H1 (cell line): ENCODE results near the gene PRR16. TPM values are rescaled to one million over a fixed set of nuclear protein-coding genes. Genes with fewer than 3 reads are reported as not detected.

Source experiments
- CTCF ChIA-PET: fragments of 300-600 bp; sonication (Branson Sonifier 250); formaldehyde crosslinking; loops from one replicate; lab custom pipeline; 2021; ENCODE audit not compliant: partially characterized antibody; lab: Charles Lee
- POLR2A ChIA-PET: fragments of 300-600 bp; sonication (Branson Sonifier 250); formaldehyde crosslinking; loops from one replicate; lab custom pipeline; 2021; ENCODE audit warnings: inconsistent platforms; ENCODE audit not compliant: partially characterized antibody; lab: Charles Lee
- DNase-seq, 2 experiments: peaks; one replicate each; pipeline versions ENCODE4 v3.0.0 to v3.0.0-alpha.2; 2010 to 2022; ENCODE audit warnings: low spot score in 2 of 2, low read depth in 1 of 2, mixed read lengths in 1 of 2
- FAIRE-seq: peaks from 2 replicates; lab custom pipeline; 2011; peaks lifted over from hg19 to GRCh38; lab: Jason Lieb, UNC
- H2AFZ ChIP-seq: 2 replicates; pipeline ENCODE4 v1.8.1; 2012; ENCODE audit warnings: low read length, inconsistent platforms
- H2AK5ac ChIP-seq: 2 replicates; pipeline ENCODE4 v1.6.1; 2013; ENCODE audit warnings: low read depth, low read length
- H2BK120ac ChIP-seq: replicated peaks from 2 replicates; pipeline ENCODE3; 2013; ENCODE audit warnings: low read depth, low read length, inconsistent platforms
- H2BK12ac ChIP-seq: 2 replicates; pipeline ENCODE4 v1.6.1; 2013; ENCODE audit warnings: low read depth, low read length
- H2BK15ac ChIP-seq: 2 replicates; pipeline ENCODE4 v1.6.1; 2013; ENCODE audit warnings: low read length
- H2BK20ac ChIP-seq: 2 replicates; pipeline ENCODE4 v1.6.1; 2013; ENCODE audit warnings: low read length
- H2BK5ac ChIP-seq: 2 replicates; pipeline ENCODE4 v1.6.1; 2013; ENCODE audit warnings: low read depth, low read length
- H3K14ac ChIP-seq: 2 replicates; pipeline ENCODE4 v1.6.1; 2013; ENCODE audit warnings: inconsistent platforms; ENCODE audit not compliant: insufficient read length
- H3K18ac ChIP-seq: 2 replicates; pipeline ENCODE4 v1.6.1; 2013; ENCODE audit warnings: low read length; ENCODE audit errors: extremely low read depth
- H3K23ac ChIP-seq: 2 replicates; pipeline ENCODE4 v1.6.1; 2013; ENCODE audit warnings: inconsistent platforms; ENCODE audit not compliant: insufficient read length
- H3K23me2 ChIP-seq: 2 replicates; pipeline ENCODE4 v1.6.1; 2013; ENCODE audit warnings: low read depth, low read length
- H3K27ac ChIP-seq: 2 replicates; pipeline ENCODE4 v1.6.1; 2011; ENCODE audit warnings: low read depth, low read length, inconsistent platforms
- H3K27me3 ChIP-seq, 4 experiments: replicated peaks in 1 of 4; 1 replicate in 1 of 4; 2 replicates in 3 of 4; pipeline versions ENCODE4 v1.6.1 to v1.8.1; 2011 to 2013; ENCODE audit warnings: low read length in 3 of 4, mild to moderate bottlenecking in 3 of 4, inconsistent platforms in 2 of 4, mixed read lengths in 2 of 4, moderate library complexity in 1 of 4; ENCODE audit not compliant: control insufficient read depth in 3 of 4, insufficient read depth in 3 of 4; ENCODE audit errors: extremely low read depth in 1 of 4
- H3K36me3 ChIP-seq, 4 experiments: 2 replicates each; pipeline versions ENCODE4 v1.6.1 to v1.8.1; 2011 to 2013; ENCODE audit warnings: mild to moderate bottlenecking in 4 of 4, low read length in 3 of 4, moderate library complexity in 2 of 4, control low read depth in 1 of 4, inconsistent platforms in 1 of 4; ENCODE audit not compliant: insufficient read depth in 4 of 4, control insufficient read depth in 2 of 4
- H3K4ac ChIP-seq: replicated peaks from 2 replicates; pipeline ENCODE3; 2013; ENCODE audit warnings: low read length, low read depth, mixed read lengths, inconsistent platforms; ENCODE audit not compliant: insufficient read length
- H3K4me1 ChIP-seq, 4 experiments: replicated peaks in 1 of 4; 1 replicate in 1 of 4; 2 replicates in 3 of 4; pipeline versions ENCODE4 v1.6.1 to v1.8.1; 2011 to 2013; ENCODE audit warnings: low read length in 3 of 4, inconsistent platforms in 2 of 4, mixed read lengths in 1 of 4; ENCODE audit not compliant: insufficient read depth in 4 of 4, control insufficient read depth in 3 of 4
- H3K4me2 ChIP-seq, 2 experiments: 2 replicates each; pipeline versions ENCODE4 v1.6.1 to v1.8.1; 2011 to 2013; ENCODE audit warnings: low read depth in 2 of 2, low read length in 2 of 2, control low read depth in 1 of 2, inconsistent platforms in 1 of 2, mild to moderate bottlenecking in 1 of 2; ENCODE audit not compliant: insufficient read depth in 1 of 2
- H3K4me3 ChIP-seq, 4 experiments: fragments of 200-600, 300-600 bp in 1 of 4; sonication (generic), shearing (Covaris generic), sonication (Bioruptor Twin) in 1 of 4; 2 replicates each; pipeline versions ENCODE4 v1.5.1 to v1.8.1; 2011 to 2016; ENCODE audit warnings: low read length in 4 of 4, low read depth in 3 of 4, control low read depth in 2 of 4, inconsistent platforms in 2 of 4, mild to moderate bottlenecking in 2 of 4, mixed read lengths in 1 of 4, moderate library complexity in 1 of 4; ENCODE audit not compliant: insufficient read depth in 2 of 4; ENCODE audit errors: extremely low read depth in 1 of 4
- H3K56ac ChIP-seq: replicated peaks from 2 replicates; pipeline ENCODE3; 2013; ENCODE audit warnings: low read depth, mild to moderate bottlenecking, mixed read lengths, low read length, inconsistent platforms; ENCODE audit not compliant: insufficient read length
- H3K79me1 ChIP-seq: 2 replicates; pipeline ENCODE4 v1.6.1; 2013; ENCODE audit warnings: low read depth, low read length, control low read depth
- H3K79me2 ChIP-seq, 2 experiments: 2 replicates each; pipeline versions ENCODE4 v1.6.1 to v1.8.1; 2012 to 2013; ENCODE audit warnings: low read length in 2 of 2, mild to moderate bottlenecking in 2 of 2, inconsistent platforms in 1 of 2; ENCODE audit not compliant: insufficient read depth in 2 of 2, control insufficient read depth in 1 of 2
- H3K9ac ChIP-seq, 4 experiments: replicated peaks in 1 of 4; 1 replicate in 1 of 4; 2 replicates in 3 of 4; pipeline versions ENCODE4 v1.6.1 to v1.8.1; 2011 to 2013; ENCODE audit warnings: low read depth in 3 of 4, low read length in 3 of 4, control low read depth in 2 of 4, mild to moderate bottlenecking in 2 of 4, moderate library complexity in 2 of 4, inconsistent platforms in 1 of 4; ENCODE audit errors: extremely low read depth in 1 of 4
- H3K9me3 ChIP-seq, 2 experiments: 2 replicates each; pipeline versions ENCODE4 v1.6.1 to v1.8.1; 2012 to 2013; ENCODE audit warnings: mild to moderate bottlenecking in 2 of 2, moderate library complexity in 2 of 2, control low read depth in 1 of 2, inconsistent platforms in 1 of 2, low read depth in 1 of 2, low read length in 1 of 2, mixed read lengths in 1 of 2; ENCODE audit not compliant: insufficient read depth in 2 of 2
- H4K20me1 ChIP-seq, 2 experiments: replicated peaks in 1 of 2; 2 replicates each; pipeline versions ENCODE3 to v1.8.1; 2011 to 2013; ENCODE audit warnings: inconsistent platforms in 2 of 2, low read length in 2 of 2, mild to moderate bottlenecking in 1 of 2; ENCODE audit not compliant: insufficient read depth in 2 of 2, control insufficient read depth in 1 of 2
- H4K5ac ChIP-seq: 2 replicates; pipeline ENCODE4 v1.6.1; 2013; ENCODE audit warnings: low read length, low read depth, mixed read lengths, inconsistent platforms; ENCODE audit not compliant: insufficient read length
- H4K8ac ChIP-seq: 2 replicates; pipeline ENCODE4 v1.8.0; 2013; ENCODE audit warnings: mild to moderate bottlenecking, moderate library complexity, low read length, inconsistent platforms; ENCODE audit not compliant: insufficient read depth; ENCODE audit errors: extremely low read depth
- H4K91ac ChIP-seq: replicated peaks from 2 replicates; pipeline ENCODE3; 2013; ENCODE audit warnings: low read length, mixed read lengths, inconsistent platforms; ENCODE audit not compliant: insufficient read length
- CTCF ChIP-seq, 3 experiments: IDR thresholded peaks; 1 replicate in 2 of 3; 2 replicates in 1 of 3; pipeline versions ENCODE4 v1.5.1 to v1.6.1; 2011; ENCODE audit warnings: low read length in 3 of 3, mild to moderate bottlenecking in 3 of 3, inconsistent platforms in 2 of 3, low read depth in 1 of 3, moderate library complexity in 1 of 3; ENCODE audit not compliant: insufficient read depth in 1 of 3; ENCODE audit errors: control extremely low read depth in 1 of 3
- EZH2 ChIP-seq: fragments of 200-600 bp; sonication (generic); IDR thresholded peaks from 2 replicates; pipeline ENCODE4 v1.7.1; 2012; ENCODE audit warnings: low read depth, mild to moderate bottlenecking, moderate library complexity, low read length, inconsistent platforms; ENCODE audit not compliant: severe bottlenecking
- RAD21 ChIP-seq, 2 experiments: IDR thresholded peaks in 1 of 2; conservative IDR thresholded peaks in 1 of 2; 2 replicates each; pipeline ENCODE4 v1.6.1; 2011; ENCODE audit warnings: low read depth in 2 of 2, low read length in 2 of 2, improper control_type of control experiment in 1 of 2, inconsistent platforms in 1 of 2, mild to moderate bottlenecking in 1 of 2, moderate library complexity in 1 of 2
- YY1 ChIP-seq: IDR thresholded peaks from 2 replicates; pipeline ENCODE4 v1.6.1; 2011; ENCODE audit warnings: low read depth, mild to moderate bottlenecking, low read length
- WGBS, 2 experiments: shearing (Covaris generic) in 1 of 2; methylation state at CpG; one replicate each; pipeline versions ENCODE4 v1.1.6 to v1.1.7; 2013 to 2015; ENCODE audit warnings: low lambda C conversion rate in 2 of 2, mixed read lengths in 2 of 2, inconsistent platforms in 1 of 2, low coverage in 1 of 2, missing lambda C conversion rate in 1 of 2; ENCODE audit not compliant: insufficient replicate concordance in 2 of 2, insufficient coverage in 1 of 2, insufficient read length in 1 of 2; ENCODE audit errors: extremely low coverage in 1 of 2, missing lambda C conversion rate in 1 of 2; 5-methylcytosine and 5-hydroxymethylcytosine counted together
- polyA plus RNA-seq, 7 experiments: library from polyadenylated mRNA; depleted of rRNA in 3 of 7; stranded (reverse) in 5 of 7; unstranded in 2 of 7; fragments of >200 nt in 5 of 7; fragments of 200-250 nt in 2 of 7; gene quantifications; 1 replicate in 5 of 7; 2 replicates in 1 of 7; 4 replicates in 1 of 7; pipeline versions ENCODE4 v1.2.1 to v1.2.3, GENCODE V29; 2011 to 2013; ENCODE audit warnings: missing spikeins in 2 of 7, mixed read lengths in 2 of 7
- total RNA-seq: library from RNA; stranded (reverse); fragmentation: NEBNext Ultra II Directional; extraction: Animal tissue kit (Norgen Biotek cat#: 25700); gene quantifications from 2 replicates; pipeline ENCODE4 v1.2.1, GENCODE V29; 2021

The PRR16 gene
- total and polyA plus RNA-seq, 2 of the 8 experiments (the other 6 are each of a cell fraction or from before 2014, with no cell fraction given), result 0.73 to 1.6 TPM

- CTCF ChIA-PET, result interaction anchor here (0.8 to 2.4 kb wide), 10 partner anchors 10 to 426 kb away, joined by 3 to 21 read pairs (median 3); no protein-coding TSS in a partner anchor
- no peak overlapping the region for H3K56ac ChIP-seq
- no peak for FAIRE-seq
Measured at GRCh38 chr5:120457839-120458507, 6.1 kb upstream of the PRR16 start.

More at GRCh38 chr5:120457839-120458507, 6.1 kb upstream of the PRR16 start:
- Histone ChIP-seq H4K91ac (no peak overlapping the region), H3K4ac (no peak overlapping the region), H3K36me3 (no peaks in the 10 kb centered on the region), H2BK12ac (no peak overlapping the region), H3K23ac (no peak overlapping the region), H3K4me3 (no peak overlapping the region), H4K5ac (no peak overlapping the region), H2BK5ac (no peak overlapping the region), H3K23me2 (no peaks in the 10 kb centered on the region; the same call in 1 of the 2 replicates), H4K8ac (no peak overlapping the region), H3K79me1 (no peaks in the 10 kb centered on the region), H3K27me3 (peaks cover 1 to 3% (median 2%) of the 10 kb centered on the region in 4 experiments; a peak in 6 of 7 replicates), H3K4me2 (no peak overlapping the region), H2AK5ac (no peak overlapping the region), H3K14ac (no peak overlapping the region), H4K20me1 (no peaks in the 10 kb centered on the region), H3K18ac (no peak overlapping the region), H2BK20ac (no peak overlapping the region), H3K4me1 (no peaks in the 10 kb centered on the region), H2BK15ac (0 out of 2 replicates have a peak overlapping the region, but pooled peaks have one; percentile 66), H2AFZ (no peak overlapping the region), H3K9me3 (peaks cover 0 to 5% of the 10 kb centered on the region in 2 experiments; a peak in 1 of 4 replicates), H3K79me2 (no peaks in the 10 kb centered on the region), H3K27ac (no peak overlapping the region), H2BK120ac (no peak overlapping the region), H3K9ac (no peak overlapping the region)
- POLR2A ChIA-PET, result no interaction called here
- TF ChIP-seq YY1, result no peak
- TF ChIP-seq EZH2, result no peak
- peak; percentile 60 to 64 (median 62) for TF ChIP-seq CTCF (IDR thresholded peaks at IDR 0.05; ENCODE audit: control extremely low read depth in 1 of 3, insufficient read depth in 1 of 3, low read depth in 1 of 3, low read length in 3 of 3)
- peak; percentile 79 to 80 for TF ChIP-seq RAD21 (IDR thresholded peaks at IDR 0.05 in 1 of 2, conservative IDR thresholded peaks at IDR 0.05 in 1 of 2; ENCODE audit: low read depth in 2 of 2, low read length in 2 of 2)
- WGBS, 2 experiments, result 79% methylated on average over 20 of the region's 20 CpGs; no CpG with 5 or more reads in 1 of the 2 experiments
- DNase-seq, result peak; percentile 13 to 82
